ENCODE measurements around the gene CADM4. TPM values are rescaled to one million over a fixed set of nuclear protein-coding genes. Genes with fewer than 3 reads are reported as not detected.

CADM4 gene
- total and polyA plus RNA-seq, 9 of the 15 experiments (the other 6 are each of a cell fraction or from before 2014, with no cell fraction given) = 0.03 to 4.6 (median 1.3) TPM

GRCh38 chr19:43631491-43631890, 8.2 kb downstream of the CADM4 start:
- POLR2A ChIA-PET = interaction anchor here (0.6 to 1.1 kb wide), 2 partner anchors 9 to 76 kb away, joined by 3 read pairs; no protein-coding TSS in a partner anchor
- no TSS peak for BruUV-seq (replicated peaks)
- DNase-seq (ENCODE audit: extremely low read depth in 1 of 4, low spot score in 3 of 4) = no peak
- H3K4me3 ChIP-seq = no peak overlapping the region
- CTCF ChIA-PET (ENCODE audit: low intra/inter-chr PET ratio) = no interaction called here
- intact Hi-C loops (cut with micrococcal nuclease) = no loop called here
- H3K27me3 ChIP-seq (ENCODE audit: control insufficient read depth in 2 of 2, insufficient read depth in 2 of 2, low read length in 2 of 2) = no peaks in the 10 kb centered on the region
- H2AFZ ChIP-seq (ENCODE audit: low read depth, low read length) = no peak overlapping the region
- H4K20me1 ChIP-seq (replicated peaks; ENCODE audit: control insufficient read depth, insufficient read depth, low read length) = no peaks in the 10 kb centered on the region
- no peaks in the 10 kb centered on the region for H3K9me1 ChIP-seq (ENCODE audit: control insufficient read depth, insufficient read depth, low read length)
- no peak overlapping the region for H3K27ac ChIP-seq (ENCODE audit: extremely low read depth, low read depth, low read length)
- 36% methylated on average over 5 of the region's 5 CpGs for WGBS (ENCODE audit: insufficient coverage, low coverage, missing lambda C conversion rate)
- ATAC-seq = no peak
- no peak overlapping the region for H3K4me2 ChIP-seq (ENCODE audit: insufficient read depth, low read length)
- in situ Hi-C loops (cut with MboI) = no loop called here
- H3K36me3 ChIP-seq (ENCODE audit: control insufficient read depth, insufficient read depth, low read length) = no peaks in the 10 kb centered on the region
- H3K9ac ChIP-seq (ENCODE audit: insufficient read depth in 1 of 2, low read depth in 2 of 2, low read length in 2 of 2) = no peak overlapping the region
- no peaks in the 10 kb centered on the region for H3K9me3 ChIP-seq (replicated peaks; ENCODE audit: control insufficient read depth, insufficient read depth, low read depth, low read length)
- FAIRE-seq = no peak
- H3K4me1 ChIP-seq (replicated peaks in 1 of 2; ENCODE audit: control insufficient read depth in 2 of 2, insufficient read depth in 2 of 2, low read length in 2 of 2) = peaks cover 11 to 28% of the 10 kb centered on the region in 2 experiments; a peak in 4 of 5 replicates
- H3K79me2 ChIP-seq (ENCODE audit: control insufficient read depth, insufficient read depth, low read length) = no peaks in the 10 kb centered on the region
- TF ChIP-seq, protein P1, sequence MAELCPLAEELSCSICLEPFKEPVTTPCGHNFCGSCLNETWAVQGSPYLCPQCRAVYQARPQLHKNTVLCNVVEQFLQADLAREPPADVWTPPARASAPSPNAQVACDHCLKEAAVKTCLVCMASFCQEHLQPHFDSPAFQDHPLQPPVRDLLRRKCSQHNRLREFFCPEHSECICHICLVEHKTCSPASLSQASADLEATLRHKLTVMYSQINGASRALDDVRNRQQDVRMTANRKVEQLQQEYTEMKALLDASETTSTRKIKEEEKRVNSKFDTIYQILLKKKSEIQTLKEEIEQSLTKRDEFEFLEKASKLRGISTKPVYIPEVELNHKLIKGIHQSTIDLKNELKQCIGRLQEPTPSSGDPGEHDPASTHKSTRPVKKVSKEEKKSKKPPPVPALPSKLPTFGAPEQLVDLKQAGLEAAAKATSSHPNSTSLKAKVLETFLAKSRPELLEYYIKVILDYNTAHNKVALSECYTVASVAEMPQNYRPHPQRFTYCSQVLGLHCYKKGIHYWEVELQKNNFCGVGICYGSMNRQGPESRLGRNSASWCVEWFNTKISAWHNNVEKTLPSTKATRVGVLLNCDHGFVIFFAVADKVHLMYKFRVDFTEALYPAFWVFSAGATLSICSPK (IDR thresholded peaks at IDR 0.05; ENCODE audit: borderline replicate concordance) = no peak
- TF ChIP-seq L3MBTL2 (IDR thresholded peaks at IDR 0.05) = peak; percentile 66
- no peak for TF ChIP-seq MXI1 (IDR thresholded peaks at IDR 0.05; ENCODE audit: low read depth, low read length)
- peak; percentile 29 for TF ChIP-seq RBM25 (IDR thresholded peaks at IDR 0.05; ENCODE audit: low read depth, low read length, severe bottlenecking)
- TF ChIP-seq, protein P2, sequence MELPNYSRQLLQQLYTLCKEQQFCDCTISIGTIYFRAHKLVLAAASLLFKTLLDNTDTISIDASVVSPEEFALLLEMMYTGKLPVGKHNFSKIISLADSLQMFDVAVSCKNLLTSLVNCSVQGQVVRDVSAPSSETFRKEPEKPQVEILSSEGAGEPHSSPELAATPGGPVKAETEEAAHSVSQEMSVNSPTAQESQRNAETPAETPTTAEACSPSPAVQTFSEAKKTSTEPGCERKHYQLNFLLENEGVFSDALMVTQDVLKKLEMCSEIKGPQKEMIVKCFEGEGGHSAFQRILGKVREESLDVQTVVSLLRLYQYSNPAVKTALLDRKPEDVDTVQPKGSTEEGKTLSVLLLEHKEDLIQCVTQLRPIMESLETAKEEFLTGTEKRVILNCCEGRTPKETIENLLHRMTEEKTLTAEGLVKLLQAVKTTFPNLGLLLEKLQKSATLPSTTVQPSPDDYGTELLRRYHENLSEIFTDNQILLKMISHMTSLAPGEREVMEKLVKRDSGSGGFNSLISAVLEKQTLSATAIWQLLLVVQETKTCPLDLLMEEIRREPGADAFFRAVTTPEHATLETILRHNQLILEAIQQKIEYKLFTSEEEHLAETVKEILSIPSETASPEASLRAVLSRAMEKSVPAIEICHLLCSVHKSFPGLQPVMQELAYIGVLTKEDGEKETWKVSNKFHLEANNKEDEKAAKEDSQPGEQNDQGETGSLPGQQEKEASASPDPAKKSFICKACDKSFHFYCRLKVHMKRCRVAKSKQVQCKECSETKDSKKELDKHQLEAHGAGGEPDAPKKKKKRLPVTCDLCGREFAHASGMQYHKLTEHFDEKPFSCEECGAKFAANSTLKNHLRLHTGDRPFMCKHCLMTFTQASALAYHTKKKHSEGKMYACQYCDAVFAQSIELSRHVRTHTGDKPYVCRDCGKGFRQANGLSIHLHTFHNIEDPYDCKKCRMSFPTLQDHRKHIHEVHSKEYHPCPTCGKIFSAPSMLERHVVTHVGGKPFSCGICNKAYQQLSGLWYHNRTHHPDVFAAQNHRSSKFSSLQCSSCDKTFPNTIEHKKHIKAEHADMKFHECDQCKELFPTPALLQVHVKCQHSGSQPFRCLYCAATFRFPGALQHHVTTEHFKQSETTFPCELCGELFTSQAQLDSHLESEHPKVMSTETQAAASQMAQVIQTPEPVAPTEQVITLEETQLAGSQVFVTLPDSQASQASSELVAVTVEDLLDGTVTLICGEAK (IDR thresholded peaks at IDR 0.05) = no peak
- TF ChIP-seq, protein P2 (CRISPR knock-in tag; IDR thresholded peaks at IDR 0.05) = no peak
- TF ChIP-seq NFIC (IDR thresholded peaks at IDR 0.05) = peak; percentile 70
- no peak for TF ChIP-seq ZNF586 (CRISPR knock-in tag; conservative IDR thresholded peaks at IDR 0.05)
- TF ChIP-seq ZKSCAN1 (IDR thresholded peaks at IDR 0.05; ENCODE audit: low read depth, low read length) = no peak
- no peak for TF ChIP-seq ZNF766 (CRISPR knock-in tag; conservative IDR thresholded peaks at IDR 0.05)
- TF ChIP-seq KLF10 (CRISPR knock-in tag; IDR thresholded peaks at IDR 0.05) = no peak
- peak; percentile 28; the same call in 1 of the 2 replicates for TF ChIP-seq BCOR (IDR thresholded peaks at IDR 0.05)
- TF ChIP-seq YY1 (IDR thresholded peaks at IDR 0.05; ENCODE audit: borderline replicate concordance in 1 of 3, control insufficient read depth in 1 of 3, extremely low read depth in 1 of 3, insufficient read depth in 3 of 3, insufficient read length in 1 of 3, insufficient replicate concordance in 2 of 3, low read depth in 1 of 3, low read length in 2 of 3) = peak in 1 of 3 experiments; percentile 69
